CD4-positive, alpha-beta T cell treated with Interleukin-4 for 4 hours (primary cell): ENCODE results near the gene ZFHX3.

ENCODE experiments used
- DNase-seq: peaks from one replicate; pipeline ENCODE4 v3.0.0-alpha.2; 2020

The ZFHX3 gene

DNA sequence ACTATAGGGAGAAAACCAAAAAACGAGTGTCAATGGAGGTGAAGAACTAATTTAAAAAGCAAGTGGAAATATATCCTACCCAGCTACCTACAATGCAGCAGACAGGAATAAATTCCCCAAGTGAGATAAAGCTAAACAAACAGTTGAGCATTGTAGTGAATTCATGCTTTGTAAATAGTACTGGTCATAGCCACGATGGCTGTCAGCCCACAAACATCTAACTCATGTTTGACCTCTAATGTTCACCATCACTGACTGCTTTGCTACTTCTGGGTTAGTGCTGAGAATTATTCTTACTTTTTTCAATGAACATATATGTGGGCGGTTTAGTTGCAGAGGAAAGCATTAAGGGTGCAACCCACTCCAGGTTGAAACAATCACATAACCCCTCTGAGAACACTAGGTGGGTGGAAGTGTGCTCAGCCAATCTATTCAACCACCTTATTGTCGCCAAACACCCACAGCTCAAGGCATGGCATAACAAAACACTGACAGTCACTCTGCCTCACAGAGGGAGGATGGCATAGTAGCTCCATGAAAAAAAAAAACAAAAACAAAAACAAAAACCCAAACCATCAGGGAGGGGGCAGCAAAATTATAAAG is 264.1 kb downstream of the ZFHX3 start:
- no peak for DNase-seq

DNA sequence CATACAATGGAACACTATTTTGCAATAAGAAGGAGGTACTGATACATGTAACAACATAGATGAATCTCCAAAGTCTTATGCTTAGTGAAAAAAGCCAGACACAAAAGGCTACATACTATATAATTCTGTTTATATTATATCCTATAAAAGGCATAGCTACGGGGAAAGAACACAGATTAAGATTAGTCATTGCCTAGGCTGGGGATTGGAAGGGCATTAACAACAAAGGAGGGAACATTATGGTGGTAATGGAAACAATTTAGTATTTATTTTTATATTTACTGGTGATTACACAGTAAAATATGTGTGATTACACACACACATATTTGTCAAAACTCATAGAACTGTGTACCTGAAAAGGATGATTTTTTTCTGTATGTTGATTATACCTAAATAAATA is 278.1 kb downstream of the ZFHX3 start:
- no peak for DNase-seq

DNA sequence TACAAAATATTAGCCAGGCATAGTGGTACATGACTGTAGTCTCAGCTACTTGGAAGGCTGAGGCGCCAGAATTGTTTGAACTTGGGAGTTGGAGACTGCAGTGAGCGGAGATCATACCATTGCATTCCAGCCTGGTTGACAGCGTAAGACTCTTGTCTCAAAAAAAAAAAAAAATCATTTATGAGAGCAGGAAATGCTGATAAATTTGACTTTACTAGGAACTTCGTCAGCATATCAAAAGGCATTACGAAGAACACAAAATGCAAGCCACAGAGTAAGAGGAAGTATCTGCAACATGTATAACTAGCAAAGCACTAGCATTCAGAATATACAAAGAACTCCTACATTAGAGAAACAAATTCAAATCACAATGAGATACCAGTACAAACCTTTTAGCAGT is 279.3 kb downstream of the ZFHX3 start:
- no peak for DNase-seq

DNA sequence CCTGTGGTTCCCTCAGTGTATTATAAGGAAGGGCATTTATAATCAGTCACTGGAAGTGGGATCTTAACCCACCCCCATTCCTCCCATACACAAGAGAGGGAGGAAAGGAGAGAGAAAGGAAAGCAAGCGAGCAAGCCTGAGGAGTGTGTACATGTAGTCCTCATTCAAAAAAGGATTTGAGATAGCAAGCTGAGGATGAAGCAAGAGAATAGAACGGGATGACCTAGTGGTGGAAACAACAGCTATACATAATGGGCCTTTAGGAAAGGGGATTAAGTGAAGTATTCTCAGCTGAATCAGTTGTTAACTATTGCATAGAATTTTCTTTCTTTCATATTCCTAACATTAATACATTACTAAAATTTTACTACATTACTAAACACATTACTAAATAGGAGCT is 281.4 kb downstream of the ZFHX3 start:
- DNase-seq, result no peak

DNA sequence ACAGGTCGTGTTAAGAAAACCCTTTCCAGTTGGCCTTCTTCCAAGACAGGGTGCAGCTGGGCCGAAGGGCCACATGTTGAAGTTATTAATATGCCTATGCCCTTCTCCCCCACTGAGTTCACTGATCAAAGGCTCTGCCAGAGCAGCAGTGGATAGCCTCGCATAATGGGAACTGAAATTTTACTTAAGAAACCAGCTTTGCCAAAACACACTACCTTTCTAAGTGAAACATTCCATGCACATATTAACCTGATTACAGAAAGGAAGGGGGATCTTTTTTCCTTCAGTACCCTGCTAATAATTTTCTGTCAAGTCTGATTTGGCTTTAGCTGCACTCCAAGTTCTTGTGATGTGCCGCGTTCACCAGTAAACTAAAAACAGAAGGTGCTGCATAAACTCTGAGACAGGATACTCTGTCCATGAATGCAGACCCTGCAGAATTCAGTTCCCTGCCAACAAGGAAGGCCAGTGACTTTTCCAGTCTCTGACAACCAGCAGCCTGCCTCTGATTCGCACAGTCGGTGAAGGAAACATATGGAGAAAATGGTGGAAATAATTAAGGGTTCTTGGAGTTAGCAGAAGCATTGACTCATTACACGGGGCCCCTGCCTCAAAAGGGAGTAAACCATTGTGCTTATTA is 283.8 kb downstream of the ZFHX3 start:
- DNase-seq, result no peak

DNA sequence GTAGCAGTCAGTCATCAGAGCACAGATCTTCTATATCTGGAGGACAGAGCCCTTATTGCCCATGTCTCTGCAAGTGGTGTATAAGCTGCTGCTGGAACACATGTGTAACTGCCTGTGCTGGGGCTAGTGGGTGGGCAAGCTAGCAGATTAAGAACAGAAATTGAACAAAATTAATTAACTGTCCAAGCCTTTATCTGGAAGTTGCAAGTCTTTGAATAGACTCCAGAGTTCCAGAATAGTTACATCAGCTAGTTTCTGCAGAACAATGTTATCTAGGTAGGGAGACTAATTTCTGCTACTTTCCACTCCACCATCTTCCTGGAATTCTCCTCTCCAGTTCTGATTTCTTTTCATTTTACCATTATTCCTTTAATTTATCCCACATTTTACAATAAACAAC is 287.3 kb downstream of the ZFHX3 start:
- no peak for DNase-seq

DNA sequence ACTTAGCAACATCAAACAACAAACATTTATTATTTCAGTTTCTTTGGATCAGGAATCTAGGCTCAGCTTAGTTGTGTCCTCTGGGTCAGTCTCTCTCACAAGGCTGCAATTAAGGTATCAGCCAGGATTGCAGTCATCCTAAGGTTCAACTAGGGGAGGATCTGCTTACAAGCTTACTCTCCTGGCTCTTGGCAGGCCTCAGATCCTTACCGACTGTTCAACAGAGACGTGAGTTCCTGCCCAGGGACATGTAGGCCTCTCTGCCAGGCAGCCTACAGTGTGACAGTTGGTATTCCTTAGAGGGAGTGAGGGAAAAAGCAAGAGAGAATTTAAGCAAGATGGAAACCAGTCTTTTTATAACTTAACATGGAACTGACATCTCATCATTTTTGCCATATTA is 294.0 kb downstream of the ZFHX3 start:
- DNase-seq, result no peak

DNA sequence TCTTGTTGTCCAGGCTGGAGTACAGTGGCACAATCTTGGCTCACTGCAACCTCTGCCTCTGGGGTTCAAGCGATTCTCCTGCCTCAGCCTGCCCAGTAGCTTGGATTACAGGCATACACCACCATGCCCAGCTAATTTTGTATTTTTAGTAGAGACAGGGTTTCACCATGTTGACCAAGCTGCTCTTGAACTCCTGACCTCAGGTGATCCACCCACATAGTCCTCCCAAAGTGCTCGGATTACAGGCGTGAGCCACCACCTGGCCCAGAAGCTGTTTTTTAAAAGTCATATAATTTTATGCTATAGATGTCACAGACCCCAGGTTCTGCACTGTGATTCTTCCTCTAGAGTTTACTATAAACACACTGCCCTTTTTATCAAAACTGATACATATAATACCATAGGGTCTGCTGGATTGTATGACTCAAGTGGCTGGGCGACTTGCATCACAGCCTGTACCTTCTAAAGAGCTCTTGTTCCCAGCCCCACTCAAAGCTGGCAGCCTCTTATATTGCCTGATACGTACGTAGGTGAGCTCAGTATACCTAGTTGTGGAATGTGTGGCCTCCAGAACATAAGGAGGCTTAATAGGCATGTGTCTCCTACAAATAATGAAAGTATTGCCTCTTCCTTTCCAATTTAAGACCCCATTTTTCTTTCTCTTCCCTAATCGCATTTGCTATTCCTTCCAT is 295.8 kb downstream of the ZFHX3 start:
- DNase-seq, result no peak

DNA sequence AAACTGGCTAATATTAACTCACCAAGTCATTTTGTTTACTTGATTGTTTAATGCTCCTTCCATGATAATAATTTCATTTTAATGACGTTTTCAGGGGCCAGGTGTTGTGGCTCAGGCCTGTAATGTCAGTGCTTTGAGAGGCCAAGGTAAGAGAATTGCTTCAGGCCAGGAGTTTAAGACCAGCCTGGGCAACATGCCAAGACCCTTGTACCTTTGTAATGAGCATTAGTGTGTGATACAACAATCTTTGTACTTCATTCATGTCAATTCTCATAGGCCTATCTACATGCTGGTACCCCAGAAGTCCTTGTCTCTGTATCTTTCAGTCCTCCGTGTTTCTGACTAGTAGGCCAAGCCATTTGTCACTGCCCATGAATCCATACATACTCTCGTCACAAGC is 296.9 kb downstream of the ZFHX3 start:
- DNase-seq, result no peak

DNA sequence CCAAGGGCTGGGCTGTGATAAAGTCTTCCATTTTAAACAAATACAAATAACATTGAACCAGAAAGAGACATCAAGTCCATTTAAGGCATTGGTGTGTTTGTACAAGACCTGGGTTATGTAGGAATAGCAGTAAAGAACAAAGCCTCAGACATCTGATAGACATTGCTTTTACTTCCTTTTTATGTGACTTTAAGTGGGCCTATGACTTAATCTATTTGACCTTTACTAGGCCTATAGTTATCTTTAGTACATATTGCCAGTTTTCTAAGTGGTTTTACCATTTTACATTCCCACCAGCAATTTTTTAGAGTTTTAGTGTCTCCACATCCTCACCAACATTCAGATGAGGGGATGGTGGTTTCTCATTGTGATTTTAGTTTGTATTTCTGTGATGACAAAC is 298.8 kb downstream of the ZFHX3 start:
- DNase-seq, result no peak

DNA sequence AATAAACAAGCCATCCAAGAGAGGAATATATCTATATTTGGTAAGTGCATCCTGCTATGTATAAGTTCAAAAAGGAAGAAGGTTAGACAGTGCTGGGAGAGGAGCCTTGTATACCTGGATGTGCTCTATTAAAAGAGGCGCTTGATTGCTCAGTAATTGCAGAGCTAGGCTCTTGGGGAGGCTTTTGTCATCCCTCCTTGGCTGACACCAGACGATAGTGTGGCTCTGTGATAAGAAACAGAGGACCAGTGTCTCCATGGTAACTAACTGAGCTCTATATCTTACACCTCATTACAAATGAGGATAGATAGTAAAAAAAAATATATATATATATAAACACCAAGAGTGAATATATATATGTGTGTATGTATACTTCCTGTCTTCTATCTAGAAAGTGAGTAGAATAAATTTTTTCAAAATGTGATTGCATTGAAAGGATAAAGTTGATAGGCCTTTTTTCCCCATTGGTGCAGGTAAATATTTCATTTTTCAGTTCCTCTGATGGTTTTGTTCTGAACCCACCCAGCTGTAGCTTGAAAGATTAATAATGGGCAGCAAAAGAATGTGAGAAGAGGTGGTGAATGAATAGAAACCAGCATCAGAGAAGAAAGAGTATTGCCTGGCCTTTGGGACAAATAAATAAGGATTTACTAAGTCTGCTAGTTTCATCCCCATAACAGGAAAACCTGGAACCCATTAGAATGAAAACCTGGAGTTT is 303.7 kb downstream of the ZFHX3 start:
- DNase-seq, result no peak

DNA sequence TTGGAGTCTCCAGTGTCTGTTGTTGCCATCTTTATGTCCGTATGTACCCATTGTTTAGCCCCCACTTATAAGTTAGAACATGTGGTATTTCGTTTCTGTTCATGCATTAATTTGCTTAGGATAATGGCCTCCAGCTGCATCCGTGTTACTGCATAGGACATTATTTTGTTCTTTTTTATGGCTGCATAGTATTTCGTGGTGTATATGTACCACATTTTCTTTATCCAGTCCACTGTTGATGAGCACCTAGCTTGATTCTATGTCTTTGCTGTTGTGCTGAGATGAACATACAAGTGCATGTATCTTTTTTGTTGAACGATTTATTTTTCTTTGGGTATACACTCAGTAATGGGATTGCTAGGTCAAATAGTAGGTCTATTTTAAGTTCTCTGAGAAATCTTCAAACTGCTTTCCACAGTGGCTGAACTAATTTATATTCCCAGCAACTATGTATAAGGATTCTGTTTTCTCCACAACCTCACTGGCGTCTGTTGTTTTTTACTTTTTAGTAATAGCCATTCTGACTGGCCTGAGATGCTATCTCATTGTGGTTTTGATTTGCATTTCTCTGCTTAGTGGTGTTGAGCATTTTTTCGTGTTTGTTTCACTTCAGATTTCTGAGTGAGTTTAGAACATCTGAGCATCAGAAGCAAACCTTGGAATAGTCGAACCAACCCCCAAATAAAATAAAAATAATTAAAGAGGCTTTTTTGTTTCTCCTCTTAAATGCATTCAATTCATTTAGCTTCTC is 304.7 kb downstream of the ZFHX3 start:
- DNase-seq, result no peak

DNA sequence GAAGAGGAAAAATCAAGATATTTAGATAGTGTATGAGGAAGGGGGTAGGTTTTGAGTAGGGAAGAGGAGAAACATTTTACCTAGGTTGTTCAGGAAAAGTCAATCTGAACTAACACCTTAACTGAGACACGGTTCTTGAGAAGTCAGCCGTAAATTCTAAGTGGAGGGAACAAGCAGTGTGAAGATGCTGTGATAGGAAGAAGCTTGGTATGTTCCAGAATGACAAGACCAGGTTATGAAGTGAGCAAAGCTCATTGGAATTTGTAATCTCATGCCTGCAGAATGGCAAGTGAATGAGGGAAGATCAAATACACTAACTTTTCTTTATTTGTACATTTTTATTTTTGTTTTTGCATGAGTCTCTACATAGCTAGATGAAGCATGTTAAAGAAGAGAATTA is 307.6 kb downstream of the ZFHX3 start:
- DNase-seq, result no peak

DNA sequence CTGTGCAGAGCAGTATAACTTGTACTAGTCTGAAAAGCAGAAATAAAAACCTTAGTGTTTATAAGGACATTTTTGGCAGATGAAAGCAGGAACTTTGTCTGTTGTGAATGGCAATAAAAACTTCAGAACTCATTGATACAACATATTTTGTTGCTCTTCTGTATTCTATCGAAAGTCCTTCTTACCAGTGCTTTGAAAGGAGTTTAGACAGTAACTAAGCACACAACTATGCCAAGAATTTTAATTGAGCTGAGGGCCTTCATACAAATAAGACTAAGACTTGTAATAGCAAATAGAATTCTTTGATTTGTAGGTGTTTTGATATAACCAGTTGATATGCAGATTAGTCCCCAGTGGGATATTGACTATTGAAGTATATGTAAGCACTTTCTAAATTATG is 308.4 kb downstream of the ZFHX3 start:
- DNase-seq, result no peak

DNA sequence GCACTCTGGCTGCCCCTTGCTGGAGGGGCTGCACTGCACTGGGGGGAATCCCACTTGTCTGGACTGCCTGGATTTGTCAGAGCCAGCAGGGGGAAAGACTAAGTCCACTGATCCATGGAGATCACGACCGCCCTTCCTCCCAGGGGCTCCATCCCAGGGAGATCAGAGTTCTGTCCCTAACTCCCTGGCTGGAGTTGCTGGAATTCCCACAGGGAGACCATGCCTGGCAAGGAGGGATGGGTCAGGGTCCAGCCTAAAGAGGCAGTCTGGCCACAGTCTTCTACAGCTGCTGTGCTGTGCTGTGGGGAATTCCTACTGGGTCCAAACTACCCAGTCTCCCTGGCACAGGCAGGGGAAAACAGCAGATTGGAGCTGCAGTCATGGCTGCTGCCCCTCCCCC is 311.9 kb downstream of the ZFHX3 start:
- DNase-seq, result no peak
